Activated B cell treated with CpG ODN at 0.5 μM for 24 hours (primary cell): ENCODE measurements around the gene CCDC30. TPM values are rescaled to one million over a fixed set of nuclear protein-coding genes. Genes with fewer than 3 reads are reported as not detected.
"Not testable (repeated sequence)": the region's sequence is repeated elsewhere in the genome, so short reads cannot be mapped to it uniquely, and the experiment has no call there.

Source experiments
- ATAC-seq: fragments of 200-7000 bp; cut with Tn5 transposase; one replicate; pipeline ENCODE4 v1.10.0; 2021; ENCODE audit warnings: low read depth, mild to moderate bottlenecking, moderate library complexity
- CTCF ChIA-PET: fragments of 350-600 bp; sonication (Branson Sonifier 250); formaldehyde crosslinking; loops from one replicate; lab custom pipeline; 2021; ENCODE audit warnings: antibody characterized with exemption; lab: Charles Lee
- POLR2A ChIA-PET: fragments of 350-600 bp; sonication (Branson Sonifier 250); formaldehyde crosslinking; loops from one replicate; lab custom pipeline; 2021; ENCODE audit warnings: antibody characterized with exemption; lab: Charles Lee
- DNase-seq: peaks from one replicate; pipeline ENCODE4 v3.0.0; 2022
- H3K27ac Mint-ChIP-seq: one replicate; pipeline ENCODE4 v1.8.0; 2020; ENCODE audit warnings: mixed read lengths
- H3K27me3 Mint-ChIP-seq: one replicate; pipeline ENCODE4 v1.8.0; 2021; ENCODE audit warnings: mixed read lengths
- H3K36me3 Mint-ChIP-seq: one replicate; pipeline ENCODE4 v1.8.0; 2021; ENCODE audit warnings: low read depth, mixed read lengths
- H3K4me1 Mint-ChIP-seq: one replicate; pipeline ENCODE4 v1.8.0; 2021; ENCODE audit warnings: mixed read lengths
- H3K4me3 Mint-ChIP-seq: one replicate; pipeline ENCODE4 v1.8.0; 2020; ENCODE audit warnings: mild to moderate bottlenecking, mixed read lengths
- H3K9me3 Mint-ChIP-seq: one replicate; pipeline ENCODE4 v1.8.0; 2020; ENCODE audit warnings: mixed read lengths
- CTCF ChIP-seq: fragments of 200-600 bp; IDR thresholded peaks from one replicate; pipeline ENCODE4 v1.8.0; 2022; ENCODE audit warnings: antibody characterized with exemption, mild to moderate bottlenecking
- intact Hi-C: fragments of 100-400 bp; cut with micrococcal nuclease; formaldehyde crosslinking; loops from one replicate; pipeline ENCODE4 v1.15.1; 2024
- total RNA-seq: library from RNA; stranded (reverse); gene quantifications from 2 replicates; pipeline ENCODE4 v1.2.3, GENCODE V29; 2022

The CCDC30 gene
- total RNA-seq, 1 donor from 2014 or later, result 3.5 TPM

DNA sequence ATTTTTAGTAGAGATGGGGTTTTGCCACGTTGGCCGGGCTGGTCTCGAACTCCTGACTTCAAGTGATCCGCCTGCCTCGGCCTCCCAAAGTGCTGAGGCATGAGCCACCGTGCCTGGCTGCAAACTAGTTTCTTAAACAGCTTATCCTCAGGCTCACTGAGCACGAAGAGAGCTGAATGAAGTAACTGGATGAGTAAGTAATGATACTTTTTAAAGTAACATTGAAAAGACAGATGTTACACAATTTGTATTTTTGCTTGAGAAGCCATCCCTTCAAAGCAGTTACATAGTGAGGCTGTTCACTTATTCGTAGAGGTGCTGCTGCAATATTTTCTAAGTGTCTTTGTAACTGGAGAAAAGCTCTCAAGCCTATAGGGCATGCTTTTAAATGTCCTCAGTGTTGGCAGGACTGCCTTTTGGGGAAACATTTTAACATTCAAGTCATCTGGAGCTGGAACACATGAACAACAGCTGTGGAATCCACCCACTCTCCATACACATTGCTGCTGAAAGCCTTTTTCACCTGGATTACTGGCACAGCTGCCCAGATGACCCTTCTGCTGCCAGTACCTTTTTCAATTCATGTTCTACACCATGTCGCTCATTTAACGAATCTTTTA, 216.4 kb downstream of the CCDC30 start:
- peaks cover 33% of the 10 kb centered on the region for H3K4me1 Mint-ChIP-seq
- ChIA-PET POLR2A (interaction anchor here (4.8 kb wide), 1 partner anchor 22 kb away, joined by 82 read pairs; the partner anchor contains the start of gene PPIH), CTCF (no interaction called here)
- no peak for TF ChIP-seq CTCF
- peak overlapping the region; percentile 29 for H3K4me3 Mint-ChIP-seq
- no peaks in the 10 kb centered on the region for H3K9me3 Mint-ChIP-seq
- H3K36me3 Mint-ChIP-seq, result peaks cover 44% of the 10 kb centered on the region
- no peak overlapping the region for H3K27ac Mint-ChIP-seq
- no peaks in the 10 kb centered on the region for H3K27me3 Mint-ChIP-seq
- ATAC-seq (no peak), DNase-seq (no peak)
- intact Hi-C loops, result no loop called here

GRCh38 chr1:42680055-42680454, 217.0 kb downstream of the CCDC30 start:
- intact Hi-C loops, result loop anchor here (5.0 to 10.0 kb wide), 2 partner anchors 242 to 685 kb away; partner anchors contain the start of gene ELOVL1
- Mint-ChIP-seq H3K27ac (no peak overlapping the region), H3K9me3 (no peaks in the 10 kb centered on the region)

GRCh38 chr1:42680921-42681683, 218.0 kb downstream of the CCDC30 start:
- ATAC-seq (no peak), DNase-seq (no peak)
- CTCF ChIA-PET, result no interaction called here
- TF ChIP-seq CTCF, result no peak
- Mint-ChIP-seq H3K27ac (peak overlapping the region; percentile 97), H3K4me1 (peaks cover 49% of the 10 kb centered on the region), H3K4me3 (peak overlapping the region; percentile 97), H3K27me3 (no peaks in the 10 kb centered on the region), H3K9me3 (no peaks in the 10 kb centered on the region), H3K36me3 (peaks cover 44% of the 10 kb centered on the region)
- POLR2A ChIA-PET, result interaction anchor here (1.3 to 4.8 kb wide), 12 partner anchors 8 to 969 kb away, joined by 4 to 82 read pairs (median 10); partner anchors contain the start of genes C1orf50, KDM4A, P3H1 and PPCS
- intact Hi-C loops, result loop anchor here (5.0 to 10.0 kb wide), 2 partner anchors 241 to 684 kb away; partner anchors contain the start of gene ELOVL1

More at GRCh38 chr1:42680055-42680454, 217.0 kb downstream of the CCDC30 start:
- peaks cover 44% of the 10 kb centered on the region for H3K36me3 Mint-ChIP-seq
- DNase-seq, result no peak
- H3K27me3 Mint-ChIP-seq, result no peaks in the 10 kb centered on the region
- H3K4me3 Mint-ChIP-seq, result peak overlapping the region; percentile 29
- POLR2A ChIA-PET, result interaction anchor here (4.7 to 4.8 kb wide), 2 partner anchors 22 to 87 kb away, joined by 48 to 82 read pairs; partner anchors contain the start of genes C1orf50, P3H1 and PPIH
- CTCF ChIA-PET, result no interaction called here
- no peak for TF ChIP-seq CTCF
- no peak for ATAC-seq
- peaks cover 39% of the 10 kb centered on the region for H3K4me1 Mint-ChIP-seq

DNA sequence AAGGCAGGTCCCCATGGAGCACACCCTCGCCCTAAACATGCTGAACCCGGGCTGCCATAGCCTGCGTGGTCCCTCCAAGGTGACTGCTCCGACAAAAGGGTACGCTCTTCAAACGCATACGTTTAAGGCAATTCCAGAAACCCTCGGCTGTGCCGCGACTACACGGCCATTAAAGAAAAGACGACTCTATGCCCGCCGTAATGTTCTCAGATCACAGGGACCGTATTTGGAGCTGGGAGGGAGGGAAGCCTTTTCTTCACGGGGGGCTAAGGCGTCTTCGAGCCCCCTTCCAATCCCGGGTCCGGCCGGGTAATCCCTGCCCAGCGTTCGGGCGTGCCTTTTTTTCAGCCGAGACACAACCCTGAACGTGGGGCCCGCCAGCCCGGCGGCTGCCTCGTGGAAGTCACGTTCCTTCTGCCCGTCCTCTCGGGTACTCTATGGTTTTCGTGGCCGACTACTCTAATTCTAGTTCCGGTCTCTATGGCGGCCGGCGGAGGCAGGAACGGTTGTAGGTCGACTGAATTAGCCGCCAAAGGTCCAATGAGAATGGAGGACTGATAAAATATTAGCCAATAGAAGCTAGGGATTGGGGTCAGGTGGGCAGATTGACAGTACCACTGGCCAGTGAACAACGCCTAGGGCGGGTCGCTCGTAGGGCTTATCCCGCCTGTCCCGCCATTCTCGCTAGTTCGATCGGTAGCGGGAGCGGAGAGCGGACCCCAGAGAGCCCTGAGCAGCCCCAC, 218.8 kb downstream of the CCDC30 start, which contains the start of gene YBX1:
Gene YBX1 (plus strand): TSS at position 678 of the 743 bp plus-strand sequence. CDS start 148 bp downstream, outside the sequence.
- POLR2A ChIA-PET, result interaction anchor here (0.5 to 4.8 kb wide), 29 partner anchors 9 to 1312 kb away, joined by 3 to 82 read pairs (median 5); partner anchors contain the start of genes C1orf50, CCDC30, CFAP57 and EBNA1BP2
- ATAC-seq (peak; percentile 88), DNase-seq (peak; percentile 88)
- CTCF ChIA-PET, result no interaction called here
- H3K27me3 Mint-ChIP-seq, result no peaks in the 10 kb centered on the region
- H3K36me3 Mint-ChIP-seq, result peaks cover 44% of the 10 kb centered on the region
- peaks cover 57% of the 10 kb centered on the region for H3K4me1 Mint-ChIP-seq
- TF ChIP-seq CTCF, result no peak
- H3K4me3 Mint-ChIP-seq, result peak within 1 kb of the TSS; percentile 97
- H3K27ac Mint-ChIP-seq, result peak within 1 kb of the TSS; percentile 97
- intact Hi-C loops, result loop anchor here (1.0 to 10.0 kb wide), 9 partner anchors 24 to 683 kb away; partner anchors contain the start of genes C1orf50, CCDC30, ELOVL1 and ERMAP
- no peaks in the 10 kb centered on the region for H3K9me3 Mint-ChIP-seq

GRCh38 chr1:42682484-42682738, 219.3 kb downstream of the CCDC30 start:
- peaks cover 47% of the 10 kb centered on the region for H3K36me3 Mint-ChIP-seq
- H3K4me1 Mint-ChIP-seq, result peaks cover 62% of the 10 kb centered on the region
- ChIA-PET POLR2A (interaction anchor here (0.5 to 4.8 kb wide), 29 partner anchors 9 to 1991 kb away, joined by 3 to 82 read pairs (median 5); partner anchors contain the start of genes C1orf50, CCDC30, CFAP57 and EBNA1BP2), CTCF (interaction anchor here (0.9 to 1.4 kb wide), 2 partner anchors 12 to 84 kb away, joined by 3 to 4 read pairs; no protein-coding TSS in a partner anchor)
- DNase-seq, H3K9me3 Mint-ChIP-seq, H3K27me3 Mint-ChIP-seq: not testable (repeated sequence)
- peak overlapping the region; percentile 97 for H3K27ac Mint-ChIP-seq
- intact Hi-C loops, result loop anchor here (1.0 to 10.0 kb wide), 9 partner anchors 24 to 682 kb away; partner anchors contain the start of genes C1orf50, CCDC30, ELOVL1 and ERMAP
- peak; percentile 15 for ATAC-seq
- H3K4me3 Mint-ChIP-seq, result peak overlapping the region; percentile 97
